Liver (tissue), 9 donors: ENCODE data around the gene ATXN10. TPM values are rescaled to one million over a fixed set of nuclear protein-coding genes. Genes with fewer than 3 reads are reported as not detected.

Experiments
- DNase-seq: peaks from one replicate; pipeline ENCODE4 v3.0.0-alpha.2; 2017; ENCODE audit warnings: low spot score
- H3K27ac ChIP-seq, 2 donors: one replicate each; pipeline ENCODE4 v1.7.0; 2013; ENCODE audit warnings: inconsistent platforms in 2 of 2, low read length in 2 of 2, control low read depth in 1 of 2, low read depth in 1 of 2, mild to moderate bottlenecking in 1 of 2
- H3K27me3 ChIP-seq, 4 donors: one replicate each; pipeline versions ENCODE4 v1.6.1 to v1.7.0; 2013; ENCODE audit warnings: low read length in 3 of 4, inconsistent platforms in 1 of 4, mild to moderate bottlenecking in 1 of 4, moderate library complexity in 1 of 4; ENCODE audit not compliant: control insufficient read depth in 4 of 4, insufficient read depth in 4 of 4
- H3K36me3 ChIP-seq, 4 donors: one replicate each; pipeline versions ENCODE4 v1.6.1 to v1.7.0; 2013; ENCODE audit warnings: low read length in 3 of 4, mild to moderate bottlenecking in 3 of 4, low read depth in 1 of 4, moderate library complexity in 1 of 4; ENCODE audit not compliant: control insufficient read depth in 4 of 4, insufficient read depth in 3 of 4
- H3K4me1 ChIP-seq, 4 donors: one replicate each; pipeline versions ENCODE4 v1.6.1 to v1.7.0; 2013; ENCODE audit warnings: low read length in 3 of 4, mild to moderate bottlenecking in 3 of 4, moderate library complexity in 1 of 4; ENCODE audit not compliant: control insufficient read depth in 4 of 4, insufficient read depth in 4 of 4
- H3K4me3 ChIP-seq, 3 donors: one replicate each; pipeline versions ENCODE4 v1.6.1 to v1.7.0; 2013; ENCODE audit warnings: low read length in 3 of 3, control low read depth in 1 of 3, low read depth in 1 of 3, mild to moderate bottlenecking in 1 of 3
- H3K9ac ChIP-seq, 2 donors: one replicate each; pipeline ENCODE4 v1.7.0; 2013; ENCODE audit warnings: low read length in 2 of 2, mild to moderate bottlenecking in 2 of 2, moderate library complexity in 2 of 2, control low read depth in 1 of 2, low read depth in 1 of 2
- H3K9me3 ChIP-seq, 4 donors: one replicate each; pipeline versions ENCODE4 v1.6.1 to v1.7.0; 2013; ENCODE audit warnings: low read length in 3 of 4; ENCODE audit not compliant: control insufficient read depth in 4 of 4
- EGR1 ChIP-seq, 2 donors: IDR thresholded peaks; 2 replicates each; pipeline ENCODE4 v1.6.1; 2016 to 2018; ENCODE audit warnings: antibody characterized with exemption in 2 of 2, low read depth in 2 of 2
- FOXA1 ChIP-seq: IDR thresholded peaks from 2 replicates; pipeline ENCODE4 v1.6.1; 2016; ENCODE audit warnings: antibody characterized with exemption
- FOXA2 ChIP-seq: IDR thresholded peaks from 2 replicates; pipeline ENCODE4 v1.6.1; 2016; ENCODE audit warnings: antibody characterized with exemption
- GABPA ChIP-seq, 2 donors: IDR thresholded peaks in 1 of 2; conservative IDR thresholded peaks in 1 of 2; 2 replicates each; pipeline ENCODE4 v1.6.1; 2016; ENCODE audit warnings: antibody characterized with exemption in 2 of 2, mild to moderate bottlenecking in 1 of 2, moderate library complexity in 1 of 2
- HNF4G ChIP-seq: IDR thresholded peaks from 2 replicates; pipeline ENCODE4 v1.6.1; 2016; ENCODE audit warnings: antibody characterized with exemption
- JUND ChIP-seq, 2 donors: IDR thresholded peaks; 2 replicates each; pipeline ENCODE4 v1.6.1; 2016; ENCODE audit warnings: antibody characterized with exemption in 2 of 2
- NR2F2 ChIP-seq: IDR thresholded peaks from 2 replicates; pipeline ENCODE4 v1.6.1; 2016; ENCODE audit warnings: antibody characterized with exemption
- RAD21 ChIP-seq, 2 donors: IDR thresholded peaks; 2 replicates each; pipeline ENCODE4 v1.6.1; 2016; ENCODE audit warnings: antibody characterized with exemption in 2 of 2, mild to moderate bottlenecking in 2 of 2
- RXRA ChIP-seq, 2 donors: IDR thresholded peaks; 2 replicates each; pipeline ENCODE4 v1.6.1; 2017 to 2018; ENCODE audit warnings: antibody characterized with exemption in 2 of 2, mild to moderate bottlenecking in 1 of 2
- SP1 ChIP-seq: IDR thresholded peaks from 2 replicates; pipeline ENCODE4 v1.6.1; 2018; ENCODE audit warnings: antibody characterized with exemption, mild to moderate bottlenecking
- TAF1 ChIP-seq: conservative IDR thresholded peaks from 2 replicates; pipeline ENCODE4 v1.6.1; 2016; ENCODE audit warnings: antibody characterized with exemption, mild to moderate bottlenecking
- YY1 ChIP-seq: IDR thresholded peaks from 2 replicates; pipeline ENCODE4 v1.6.1; 2016; ENCODE audit warnings: antibody characterized with exemption, mild to moderate bottlenecking
- WGBS: extraction: QIAGEN DNeasy Blood & Tissue Kit; methylation state at CpG from one replicate; pipeline ENCODE4 v1.1.7; 2013; 5-methylcytosine and 5-hydroxymethylcytosine counted together
- polyA plus RNA-seq, 2 donors: library from polyadenylated mRNA; stranded (reverse) in 1 of 2; unstranded in 1 of 2; fragments of 200-250 nt in 1 of 2; fragments of >200 nt in 1 of 2; fragmentation: Nextera tagmentation in 1 of 2; extraction: Ambion mirVana in 1 of 2; gene quantifications; one replicate each; pipeline versions ENCODE4 v1.2.1 to v1.2.3, GENCODE V29; 2013 to 2015
- total RNA-seq, 2 donors: library from RNA; depleted of rRNA; stranded (reverse); fragments of >200 nt; gene quantifications; one replicate each; pipeline ENCODE4 v1.2.3, GENCODE V29; 2014
- TF ChIP-seq, protein P1 (sequence below): IDR thresholded peaks from 2 replicates; pipeline ENCODE4 v1.6.1; 2016; ENCODE audit warnings: antibody characterized with exemption
- TF ChIP-seq, protein P2 (sequence below): IDR thresholded peaks from 2 replicates; pipeline ENCODE4 v1.6.1; 2016; ENCODE audit warnings: antibody characterized with exemption
- TF ChIP-seq, protein P3 (sequence below): fragments of 150-350 bp; IDR thresholded peaks from 2 replicates; pipeline ENCODE4 v1.5.1; 2017; ENCODE audit warnings: improper control_type of control experiment, low read depth, low read length; ENCODE audit not compliant: missing input control
- donor health status: healthy.
- donor health status: healthy.
- donor health status: healthy.
- donor health status: healthy.
- donor health status: healthy.

The ATXN10 gene
- total and polyA plus RNA-seq, 4 donors, result 34.9 to 100 (median 69.7) TPM

DNA sequence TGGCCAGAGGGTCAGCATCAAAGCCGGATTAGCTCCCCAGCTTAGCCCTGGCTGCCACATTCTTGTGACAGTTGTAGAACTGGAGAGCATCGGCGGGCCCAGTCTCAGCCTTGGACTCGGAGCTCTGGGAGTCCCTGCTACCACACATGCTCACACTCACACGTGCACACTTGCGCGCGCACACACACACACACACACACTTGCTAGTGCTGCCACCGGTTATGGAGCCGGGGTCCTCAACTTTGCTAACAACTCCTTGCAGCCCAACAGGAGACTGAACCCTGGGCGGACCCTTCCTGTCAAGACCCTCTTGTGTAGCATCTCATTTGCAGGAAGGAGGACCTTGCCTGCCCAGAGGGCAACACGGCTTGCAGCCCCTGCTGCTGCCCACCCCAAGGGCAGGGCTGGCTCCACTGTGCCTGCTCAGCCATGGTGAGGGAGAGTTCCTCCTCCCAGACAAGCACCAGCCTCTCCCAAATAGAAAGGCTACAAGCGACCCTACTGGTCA lies 197.8 kb downstream of the ATXN10 start:
- no peak overlapping the region for H3K27ac ChIP-seq
- H3K4me1 ChIP-seq, result peaks cover 5 to 16% (median 6%) of the 10 kb centered on the region in 4 donors
- peaks cover 0 to 10% (median under 1%) of the 10 kb centered on the region in 4 donors for H3K27me3 ChIP-seq
- no peaks in the 10 kb centered on the region for H3K36me3 ChIP-seq
- 82% methylated on average over 13 of the region's 13 CpGs for WGBS
- H3K4me3 ChIP-seq, result no peak overlapping the region
- no peak for TF ChIP-seq RXRA (IDR thresholded peaks at IDR 0.05)
- TF ChIP-seq, protein P1, sequence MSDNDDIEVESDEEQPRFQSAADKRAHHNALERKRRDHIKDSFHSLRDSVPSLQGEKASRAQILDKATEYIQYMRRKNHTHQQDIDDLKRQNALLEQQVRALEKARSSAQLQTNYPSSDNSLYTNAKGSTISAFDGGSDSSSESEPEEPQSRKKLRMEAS, result no peak
- TF ChIP-seq YY1, result no peak
- no peak for TF ChIP-seq JUND (IDR thresholded peaks at IDR 0.05)
- TF ChIP-seq, protein P2, sequence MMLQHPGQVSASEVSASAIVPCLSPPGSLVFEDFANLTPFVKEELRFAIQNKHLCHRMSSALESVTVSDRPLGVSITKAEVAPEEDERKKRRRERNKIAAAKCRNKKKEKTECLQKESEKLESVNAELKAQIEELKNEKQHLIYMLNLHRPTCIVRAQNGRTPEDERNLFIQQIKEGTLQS, result no peak
- H3K9ac ChIP-seq, result no peak overlapping the region
- peak; percentile 30 for DNase-seq
- peaks cover 0 to 4% (median 1%) of the 10 kb centered on the region in 4 donors for H3K9me3 ChIP-seq

DNA sequence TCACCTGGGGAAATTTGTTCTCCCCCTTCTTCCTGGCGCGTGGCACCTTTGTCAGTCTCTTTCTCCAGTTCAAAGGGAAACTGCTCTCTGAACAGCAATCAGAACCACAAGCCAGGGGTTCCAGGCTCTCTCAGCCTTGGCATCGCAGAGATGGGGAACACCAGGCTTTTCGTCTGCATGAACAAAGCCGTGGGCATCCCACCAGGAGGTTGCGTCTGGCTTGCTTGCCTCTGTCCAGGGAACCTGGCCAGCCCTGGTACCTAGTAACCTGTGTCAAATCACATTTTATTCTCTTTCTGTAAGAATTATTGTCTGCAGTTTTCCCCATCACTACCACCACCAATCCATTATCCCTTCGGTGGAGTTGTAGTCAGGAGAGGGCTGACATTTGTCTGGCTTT lies 198.4 kb downstream of the ATXN10 start:
- Histone ChIP-seq H3K27me3 (peaks cover 0 to 10% (median under 1%) of the 10 kb centered on the region in 4 donors), H3K36me3 (no peaks in the 10 kb centered on the region), H3K9me3 (peaks cover 0 to 4% (median 1%) of the 10 kb centered on the region in 4 donors), H3K4me3 (no peak overlapping the region), H3K4me1 (peaks cover 5 to 16% (median 6%) of the 10 kb centered on the region in 4 donors), H3K27ac (no peak overlapping the region), H3K9ac (no peak overlapping the region)
- WGBS, result 92% methylated on average over 7 of the region's 7 CpGs
- TF ChIP-seq JUND (IDR thresholded peaks at IDR 0.05) (no peak), RAD21 (IDR thresholded peaks at IDR 0.05) (no peak), FOXA1 (no peak), HNF4G (no peak), SP1 (no peak), TAF1 (no peak), NR2F2 (no peak), FOXA2 (no peak), GABPA (IDR thresholded peaks at IDR 0.05 in 1 of 2, conservative IDR thresholded peaks at IDR 0.05 in 1 of 2) (no peak), EGR1 (IDR thresholded peaks at IDR 0.05; ENCODE audit: low read depth in 2 of 2) (no peak), YY1 (no peak)
- TF ChIP-seq, protein P3, sequence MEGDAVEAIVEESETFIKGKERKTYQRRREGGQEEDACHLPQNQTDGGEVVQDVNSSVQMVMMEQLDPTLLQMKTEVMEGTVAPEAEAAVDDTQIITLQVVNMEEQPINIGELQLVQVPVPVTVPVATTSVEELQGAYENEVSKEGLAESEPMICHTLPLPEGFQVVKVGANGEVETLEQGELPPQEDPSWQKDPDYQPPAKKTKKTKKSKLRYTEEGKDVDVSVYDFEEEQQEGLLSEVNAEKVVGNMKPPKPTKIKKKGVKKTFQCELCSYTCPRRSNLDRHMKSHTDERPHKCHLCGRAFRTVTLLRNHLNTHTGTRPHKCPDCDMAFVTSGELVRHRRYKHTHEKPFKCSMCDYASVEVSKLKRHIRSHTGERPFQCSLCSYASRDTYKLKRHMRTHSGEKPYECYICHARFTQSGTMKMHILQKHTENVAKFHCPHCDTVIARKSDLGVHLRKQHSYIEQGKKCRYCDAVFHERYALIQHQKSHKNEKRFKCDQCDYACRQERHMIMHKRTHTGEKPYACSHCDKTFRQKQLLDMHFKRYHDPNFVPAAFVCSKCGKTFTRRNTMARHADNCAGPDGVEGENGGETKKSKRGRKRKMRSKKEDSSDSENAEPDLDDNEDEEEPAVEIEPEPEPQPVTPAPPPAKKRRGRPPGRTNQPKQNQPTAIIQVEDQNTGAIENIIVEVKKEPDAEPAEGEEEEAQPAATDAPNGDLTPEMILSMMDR, result no peak
- TF ChIP-seq, protein P2, result no peak
- TF ChIP-seq, protein P1, result no peak
- DNase-seq, result peak; percentile 14

DNA sequence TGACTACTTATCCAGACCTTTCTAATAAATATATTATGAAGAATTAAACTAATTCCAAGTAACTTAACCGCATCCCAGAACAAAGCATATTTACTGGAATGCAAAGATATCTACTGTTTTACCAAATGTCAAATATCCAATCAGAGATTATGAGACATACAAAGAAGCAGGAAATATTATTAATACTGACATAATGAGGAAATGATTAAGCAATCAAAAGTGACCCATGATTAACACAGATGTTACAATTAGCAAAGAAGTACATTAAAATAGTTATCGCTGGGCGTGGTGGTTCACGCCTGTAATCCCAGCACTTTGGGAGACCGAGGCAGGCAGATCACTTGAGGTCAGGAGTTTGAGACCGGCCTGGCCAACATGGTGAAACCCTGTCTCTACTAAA lies 200.1 kb downstream of the ATXN10 start:
- no peak for DNase-seq
- no peak overlapping the region for H3K9ac ChIP-seq
- no peaks in the 10 kb centered on the region for H3K36me3 ChIP-seq
- peaks cover 4 to 9% (median 6%) of the 10 kb centered on the region in 4 donors for H3K4me1 ChIP-seq
- TF ChIP-seq FOXA2, result no peak
- TF ChIP-seq EGR1 (IDR thresholded peaks at IDR 0.05; ENCODE audit: low read depth in 2 of 2), result no peak
- no peak for TF ChIP-seq SP1
- TF ChIP-seq RAD21 (IDR thresholded peaks at IDR 0.05), result no peak
- H3K27ac ChIP-seq, result no peak overlapping the region
- peaks cover 0 to 4% (median 1%) of the 10 kb centered on the region in 4 donors for H3K9me3 ChIP-seq
- H3K4me3 ChIP-seq, result no peak overlapping the region
- WGBS, result 96% methylated on average over 6 of the region's 6 CpGs
- H3K27me3 ChIP-seq, result peaks cover 0 to 8% (median under 1%) of the 10 kb centered on the region in 4 donors
